ENCODE data around the gene LAMTOR3. TPM values are rescaled to one million over a fixed set of nuclear protein-coding genes. Genes with fewer than 3 reads are reported as not detected.

Gene LAMTOR3
- total RNA-seq, 1 experiment from 2014 or later = 30.6 TPM

GRCh38 chr4:99885687-99886086 is 8.5 kb downstream of the LAMTOR3 start:
- no peak for DNase-seq
- Histone ChIP-seq H3K23me2 (ENCODE audit: insufficient read length, low read depth, low read length, poor library complexity, severe bottlenecking) (no peaks in the 10 kb centered on the region), H3K79me2 (ENCODE audit: insufficient read depth, low read length) (no peaks in the 10 kb centered on the region), H2BK20ac (ENCODE audit: low read depth, low read length, poor library complexity, severe bottlenecking) (no peak overlapping the region), H4K20me1 (ENCODE audit: control insufficient read depth, insufficient read depth, insufficient read length) (no peaks in the 10 kb centered on the region), H2BK5ac (ENCODE audit: insufficient read length, low read length) (no peak overlapping the region), H2BK120ac (ENCODE audit: low read depth, low read length, poor library complexity, severe bottlenecking) (no peak overlapping the region), H3K56ac (ENCODE audit: insufficient read length, low read depth, low read length) (no peak overlapping the region), H3K79me1 (ENCODE audit: insufficient read depth, low read depth, low read length, poor library complexity, severe bottlenecking) (no peaks in the 10 kb centered on the region), H3K27me3 (ENCODE audit: insufficient read depth, low read length) (no peaks in the 10 kb centered on the region), H4K91ac (ENCODE audit: insufficient read length, low read depth, low read length) (no peak overlapping the region), H2BK15ac (ENCODE audit: low read depth, low read length) (no peak overlapping the region), H3T11ph (ENCODE audit: low read length) (no peak overlapping the region), H2AK5ac (ENCODE audit: insufficient read length, low read length) (no peak overlapping the region), H3K4me2 (ENCODE audit: insufficient read depth, insufficient read length, low read length) (no peak overlapping the region), H3K4ac (ENCODE audit: low read depth, low read length) (no peak overlapping the region), H4K5ac (ENCODE audit: insufficient read length, low read depth, low read length) (no peak overlapping the region), H3K9ac (ENCODE audit: extremely low read depth, insufficient read length, low read length) (no peak overlapping the region), H3K14ac (ENCODE audit: insufficient read depth, low read length) (no peak overlapping the region), H3K23ac (ENCODE audit: insufficient read length, low read depth, low read length) (no peak overlapping the region), H3K18ac (ENCODE audit: insufficient read length, low read depth, low read length) (no peak overlapping the region), H2BK12ac (ENCODE audit: insufficient read length, low read depth, low read length) (no peak overlapping the region), H2AFZ (ENCODE audit: low read length) (no peak overlapping the region), H3K27ac (ENCODE audit: insufficient read length, low read depth, low read length) (no peak overlapping the region), H3K4me1 (ENCODE audit: insufficient read depth, low read length) (no peaks in the 10 kb centered on the region), H4K8ac (replicated peaks; ENCODE audit: insufficient read length, low read depth, low read length) (no peak overlapping the region), H3K9me3 (ENCODE audit: control insufficient read depth, low read depth, low read length) (no peaks in the 10 kb centered on the region)
- H3K27me3 Mint-ChIP-seq (ENCODE audit: low read depth) = no peaks in the 10 kb centered on the region
- H3K36me3 Mint-ChIP-seq (ENCODE audit: insufficient read depth in 1 of 3, low read depth in 3 of 3) = peaks cover 0 to 10% (median 6%) of the 10 kb centered on the region in 3 experiments; a peak in 4 of 7 replicates
- no peaks in the 10 kb centered on the region for H3K4me1 Mint-ChIP-seq
- no peak overlapping the region for H3K4me3 Mint-ChIP-seq
- H3K9me3 Mint-ChIP-seq = no peaks in the 10 kb centered on the region
- no peak overlapping the region for H3K27ac Mint-ChIP-seq
- TF ChIP-seq CTCF (conservative IDR thresholded peaks at IDR 0.05) = no peak

Measured in H9 (cell line).